Femur (tissue), 1 donor: Measurements from ENCODE around the gene NSFL1C.
"Not testable (repeated sequence)": the region's sequence is repeated elsewhere in the genome, so short reads cannot be mapped to it uniquely, and the experiment has no call there.

Source experiments
- DNase-seq: peaks from one replicate; pipeline ENCODE4 v3.0.0-alpha.2; 2017

The NSFL1C gene

DNA sequence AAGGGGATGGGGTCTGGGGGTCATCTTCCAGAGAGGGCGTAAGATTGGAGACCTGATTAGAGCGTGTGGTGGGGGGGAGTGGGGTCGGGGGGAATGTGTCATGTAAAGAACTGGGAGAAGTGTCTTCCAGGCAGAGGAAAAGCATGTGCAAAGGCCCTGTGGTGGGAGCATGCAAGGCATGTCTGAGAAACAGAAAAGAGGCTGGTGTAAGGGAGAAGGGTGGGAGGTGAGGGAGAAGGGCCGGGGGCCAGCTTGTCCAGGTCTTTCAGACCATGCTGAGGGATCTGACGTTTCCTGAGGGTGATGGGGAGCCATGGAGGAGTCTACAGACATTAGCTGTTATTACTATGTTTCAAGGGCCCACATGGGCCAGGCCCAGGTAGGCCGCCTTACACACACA is 43.4 kb downstream of the NSFL1C start:
- no peak for DNase-seq

DNA sequence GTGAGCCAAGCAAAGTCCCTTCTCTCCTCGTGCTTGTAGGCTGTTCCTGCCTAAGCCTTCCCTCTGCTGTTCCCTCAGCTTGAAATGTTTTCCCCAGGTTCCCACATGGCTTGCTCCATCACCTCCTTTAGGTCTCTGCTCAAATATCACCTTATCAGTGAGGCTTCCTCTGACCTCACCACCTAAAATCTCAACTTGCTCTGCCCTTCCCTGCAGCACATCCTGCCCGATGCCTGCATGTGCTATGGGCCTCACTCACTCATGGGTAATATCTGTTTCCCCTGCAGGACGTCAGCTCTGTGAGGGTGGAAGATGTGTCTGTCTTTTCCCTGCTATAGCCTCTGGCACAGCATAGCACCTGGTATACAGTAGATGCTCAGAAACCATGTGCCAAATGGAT is 43.9 kb downstream of the NSFL1C start:
- DNase-seq, result no peak

DNA sequence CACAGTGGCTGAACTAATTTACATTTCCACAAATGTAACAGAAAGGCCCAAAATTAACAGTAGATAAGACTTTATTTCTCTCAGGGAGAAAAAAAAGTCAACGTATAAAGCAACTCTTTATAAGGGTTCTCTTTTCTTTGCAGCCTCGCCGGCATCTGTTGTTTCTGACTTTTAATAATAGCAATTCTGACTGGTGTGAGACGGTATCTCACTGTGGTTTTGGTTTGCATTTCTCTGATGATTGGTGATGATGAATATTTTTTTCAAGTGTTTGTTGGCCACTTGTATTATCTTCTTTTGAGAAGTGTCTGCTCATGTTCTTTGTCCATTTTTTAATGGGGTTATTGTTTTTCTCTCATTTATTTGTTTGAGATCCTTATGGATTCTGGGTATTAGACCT is 46.6 kb downstream of the NSFL1C start:
- no peak for DNase-seq

DNA sequence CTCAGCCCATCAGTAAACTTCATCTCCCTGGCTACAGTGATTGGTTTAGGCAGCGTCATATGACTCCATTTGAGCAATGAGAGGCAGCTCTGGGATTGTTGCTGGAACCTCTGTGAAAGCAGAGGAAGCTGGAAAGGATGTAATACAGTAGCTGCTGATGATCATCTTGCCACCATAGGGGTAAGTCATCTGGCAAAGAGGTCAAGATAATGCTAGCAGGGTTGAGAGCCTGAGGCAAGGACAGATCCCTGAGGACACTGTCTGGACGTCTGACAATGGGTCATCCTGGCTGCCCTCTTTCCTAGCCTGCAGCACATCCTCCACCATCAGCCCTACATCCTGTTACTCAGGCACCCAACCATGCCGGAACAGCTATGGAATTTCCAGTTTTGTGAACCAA is 48.3 kb downstream of the NSFL1C start:
- no peak for DNase-seq

DNA sequence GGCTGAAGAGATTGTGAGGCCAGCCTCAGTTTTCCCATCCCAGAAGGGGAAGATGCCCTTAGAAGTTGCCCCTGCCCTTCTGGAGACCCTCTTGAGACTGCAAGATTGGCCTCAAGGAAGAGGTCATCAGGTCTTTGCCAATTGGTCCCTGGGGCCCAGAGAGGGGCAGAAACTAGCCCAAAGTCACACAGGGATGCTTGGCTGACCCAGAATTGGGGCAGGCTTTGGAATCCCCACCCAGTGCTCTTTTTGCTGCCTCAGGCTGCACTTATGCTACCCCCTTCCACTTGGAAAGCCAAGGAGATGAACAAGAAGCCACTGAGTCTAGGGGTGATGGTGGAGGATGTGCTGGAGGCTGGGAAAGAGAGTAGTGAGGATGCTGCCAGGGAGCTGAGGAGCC is 48.9 kb downstream of the NSFL1C start:
- DNase-seq, result no peak

DNA sequence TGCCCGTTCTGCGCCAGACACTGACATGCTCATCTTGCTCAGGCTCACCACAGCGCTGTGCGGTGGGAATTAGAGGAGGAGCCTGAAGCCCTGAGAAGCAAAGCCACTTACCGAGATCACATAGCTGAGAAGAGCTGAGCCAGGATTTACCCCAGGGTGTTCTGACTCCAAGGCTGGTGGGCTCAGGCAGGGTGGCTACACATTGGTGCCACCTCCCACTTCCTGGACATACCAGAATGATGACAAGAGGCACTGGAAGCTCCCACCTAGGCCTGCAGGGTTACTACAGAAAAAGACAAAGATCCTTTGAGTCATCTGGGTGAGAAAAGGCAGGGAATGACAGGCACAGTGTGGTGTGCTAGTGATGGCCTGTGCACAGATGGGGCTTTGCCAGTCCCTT is 49.4 kb downstream of the NSFL1C start:
- no peak for DNase-seq

DNA sequence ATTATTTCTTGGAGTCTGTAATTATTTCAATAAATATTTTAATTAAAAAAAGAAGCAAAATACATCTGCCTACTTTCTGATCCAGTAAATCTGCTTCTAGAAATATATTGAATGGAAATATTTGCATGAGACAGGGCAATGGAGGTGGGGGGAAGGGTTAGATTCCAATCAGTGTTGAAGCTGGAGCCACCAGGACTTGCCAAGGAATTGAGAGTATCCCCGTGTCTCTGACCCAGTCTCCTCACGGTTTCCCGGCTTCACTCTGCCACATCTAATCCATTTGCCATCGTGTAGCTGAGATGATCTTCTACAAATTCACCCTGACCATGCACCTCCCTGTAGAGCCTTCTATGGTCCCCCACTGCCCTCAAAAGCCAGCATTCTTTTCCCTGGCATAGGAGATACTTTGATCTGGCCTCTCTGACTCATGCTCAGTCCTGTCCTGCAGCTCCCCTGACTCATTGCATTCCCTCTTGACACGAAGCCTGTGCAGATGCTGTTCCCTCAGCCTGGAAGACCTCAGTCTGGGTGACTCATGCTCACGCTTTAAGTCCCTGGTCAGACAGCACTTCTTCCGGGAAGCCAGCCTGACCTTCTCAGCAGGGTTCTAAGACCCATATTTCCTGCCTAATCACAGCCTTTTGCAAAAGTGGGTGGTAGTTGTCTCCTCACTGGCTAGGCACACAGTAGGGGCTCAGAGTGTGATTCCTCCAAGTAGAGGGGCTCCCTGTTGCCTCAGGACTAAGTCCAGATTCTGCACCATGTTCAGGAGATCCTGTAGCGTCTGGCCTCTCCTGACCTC is 50.8 kb downstream of the NSFL1C start:
- DNase-seq, result no peak

DNA sequence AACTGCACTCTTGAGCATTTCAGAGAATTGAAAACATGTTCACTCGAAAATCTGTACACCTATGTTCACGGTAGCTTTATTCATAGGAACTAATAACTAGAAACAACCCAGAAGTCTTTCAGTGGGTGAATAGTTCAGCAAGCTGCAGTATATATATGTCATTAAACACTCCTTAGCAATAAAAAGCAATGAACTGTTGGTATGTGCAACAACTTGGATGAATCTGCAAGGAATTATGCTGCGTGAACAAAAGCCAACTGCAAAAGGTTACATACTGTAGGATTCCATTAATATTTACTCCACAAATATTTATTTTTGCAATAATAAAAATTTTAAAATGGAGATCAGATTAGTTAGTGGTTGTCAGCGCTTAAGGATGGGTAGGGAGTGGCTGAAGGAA is 51.7 kb downstream of the NSFL1C start:
- DNase-seq, result no peak

DNA sequence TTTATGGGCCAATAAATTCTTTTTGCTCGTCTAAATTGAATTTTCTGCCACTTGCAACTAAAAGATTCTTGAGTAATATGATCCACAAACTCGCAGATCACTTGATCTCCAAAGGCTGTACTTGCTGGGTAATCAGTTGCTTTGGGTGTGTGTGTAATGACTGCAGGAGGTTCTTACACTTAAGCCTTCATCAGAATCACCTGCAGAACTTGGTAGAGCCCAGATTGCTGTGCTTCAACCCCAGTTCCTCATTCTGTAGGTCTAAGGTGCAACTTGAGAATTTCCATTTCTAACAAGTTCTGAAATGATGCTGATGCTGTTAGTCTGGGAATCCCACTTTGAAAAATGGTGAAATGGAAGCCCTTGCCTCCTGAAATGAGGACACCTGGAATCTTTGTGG is 60.8 kb downstream of the NSFL1C start:
- DNase-seq, result no peak

DNA sequence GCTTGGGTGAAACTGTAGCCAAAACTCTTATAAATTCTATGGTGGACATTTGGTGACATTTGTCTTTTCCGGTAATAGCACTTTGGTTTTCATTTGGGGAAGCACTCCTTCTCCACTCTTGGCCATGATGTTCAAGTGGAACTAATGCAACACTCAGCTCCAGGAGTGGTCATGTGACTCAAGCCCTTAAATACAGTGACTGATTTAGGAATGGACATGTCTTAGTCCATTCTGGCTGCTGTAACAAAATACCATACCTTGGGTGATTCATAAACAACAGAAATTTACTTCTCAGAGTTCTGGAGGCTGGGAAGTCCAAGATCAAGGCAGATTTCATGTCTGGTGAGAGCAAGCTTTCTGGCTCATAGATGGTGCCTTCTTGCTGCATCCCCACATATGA is 63.0 kb downstream of the NSFL1C start:
- no peak for DNase-seq

DNA sequence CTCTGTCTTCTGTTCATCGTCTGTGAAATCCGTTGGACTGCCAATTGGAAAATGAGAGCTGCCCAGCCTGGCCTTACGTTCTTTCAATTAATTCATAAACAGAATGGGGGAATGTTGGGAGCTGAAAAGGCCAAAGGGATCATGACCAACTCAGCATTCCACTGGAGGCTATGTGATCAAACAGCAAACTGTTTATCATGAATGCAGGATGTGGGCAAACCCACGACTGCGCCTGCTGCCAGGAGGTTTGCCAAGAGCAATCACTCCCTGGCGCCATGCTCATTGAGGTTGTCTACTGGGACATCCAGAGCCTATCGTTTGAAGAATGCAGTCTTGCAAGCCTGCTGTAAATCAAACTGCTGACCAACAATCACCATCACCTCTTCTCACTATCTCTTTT is 64.5 kb downstream of the NSFL1C start:
- no peak for DNase-seq

DNA sequence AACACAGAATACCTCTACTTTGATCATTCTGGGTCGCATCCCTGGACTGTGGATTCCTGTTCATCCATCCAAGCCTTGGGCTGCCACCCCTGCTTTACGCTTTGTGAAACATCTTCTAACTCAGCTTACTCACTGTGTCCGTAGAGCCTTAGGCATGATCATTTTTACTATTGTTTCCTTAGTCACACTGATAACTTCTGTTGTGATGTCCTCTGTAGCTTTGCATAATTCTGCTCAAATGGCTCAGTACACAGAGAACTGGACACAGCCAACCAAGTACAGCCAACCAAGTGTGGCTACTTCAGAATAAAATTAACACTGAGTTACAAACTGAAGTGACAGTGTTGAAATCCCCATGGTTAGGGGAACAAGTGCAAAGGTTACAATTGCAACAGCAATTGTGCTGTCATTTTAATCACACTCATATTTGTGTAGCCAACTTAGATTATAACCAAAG is 65.2 kb downstream of the NSFL1C start:
- DNase-seq, result no peak

DNA sequence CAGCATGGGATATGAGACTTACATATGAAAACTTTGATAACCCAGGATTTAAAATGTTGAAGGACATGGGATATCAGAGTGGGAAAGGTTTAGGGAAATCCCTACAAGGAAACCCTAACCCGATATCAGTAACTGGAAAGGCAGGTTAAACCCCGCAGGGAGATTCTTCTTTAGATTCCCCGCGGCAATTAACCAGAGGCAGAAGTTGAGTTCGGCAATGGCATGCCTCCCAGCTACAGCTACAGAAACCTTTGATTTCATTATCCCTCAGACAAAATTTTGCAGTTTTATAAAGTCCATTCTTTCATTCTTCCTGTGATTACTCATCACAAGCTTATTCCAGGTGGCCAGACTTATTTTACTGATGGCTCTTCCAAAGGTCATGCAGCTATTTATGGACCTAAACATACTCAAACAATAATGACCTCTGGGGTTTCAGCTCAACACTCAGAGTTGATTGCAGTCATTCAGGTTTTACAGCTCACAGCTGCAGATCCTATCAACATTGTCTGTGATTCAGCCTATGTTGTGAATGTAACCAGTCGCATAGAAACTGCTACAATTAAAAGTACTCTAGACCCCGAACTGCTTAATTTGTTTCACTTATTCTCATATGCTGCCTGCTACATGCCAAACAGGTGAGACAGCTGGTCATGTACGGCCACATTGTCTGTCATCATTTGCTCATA is 66.8 kb downstream of the NSFL1C start:
- not testable (repeated sequence) for DNase-seq

DNA sequence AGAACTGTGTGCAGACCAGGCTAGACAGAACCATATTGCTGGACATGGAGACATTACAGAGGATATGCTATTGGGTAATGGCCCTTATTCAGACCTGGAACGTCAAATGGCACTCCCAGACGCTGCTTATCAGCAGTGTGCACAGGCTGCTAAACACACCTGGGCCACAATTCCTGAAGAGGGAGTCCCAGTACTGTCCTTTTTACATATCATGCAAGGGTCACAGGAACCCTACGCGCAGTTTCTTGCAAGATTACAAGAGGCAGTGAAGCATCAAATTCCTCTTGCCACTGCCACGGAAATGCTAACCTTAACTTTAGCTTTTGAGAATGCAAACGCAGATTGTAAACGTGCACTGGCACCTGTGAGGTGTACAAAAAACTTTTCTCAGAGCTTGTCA is 68.5 kb downstream of the NSFL1C start:
- not testable (repeated sequence) for DNase-seq

DNA sequence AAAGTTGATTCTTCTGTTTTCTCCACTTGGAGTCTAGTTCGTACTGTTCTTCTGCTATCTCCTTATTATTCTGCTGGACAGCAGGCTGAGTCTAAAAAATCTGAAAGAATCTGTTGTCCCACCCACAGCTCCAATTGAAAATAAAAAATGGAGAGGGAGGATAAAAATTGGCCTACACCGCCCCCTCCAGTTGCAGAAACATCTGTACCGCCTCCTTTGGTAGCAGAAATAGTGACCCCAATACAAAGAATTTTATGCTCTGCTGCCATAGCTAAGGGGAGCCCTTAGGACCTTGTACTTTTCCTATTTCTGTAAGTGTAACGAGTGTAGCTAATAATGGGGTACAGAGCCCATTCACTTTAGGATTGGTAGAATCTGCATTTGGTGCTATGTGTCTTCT is 68.9 kb downstream of the NSFL1C start:
- DNase-seq, result no peak

DNA sequence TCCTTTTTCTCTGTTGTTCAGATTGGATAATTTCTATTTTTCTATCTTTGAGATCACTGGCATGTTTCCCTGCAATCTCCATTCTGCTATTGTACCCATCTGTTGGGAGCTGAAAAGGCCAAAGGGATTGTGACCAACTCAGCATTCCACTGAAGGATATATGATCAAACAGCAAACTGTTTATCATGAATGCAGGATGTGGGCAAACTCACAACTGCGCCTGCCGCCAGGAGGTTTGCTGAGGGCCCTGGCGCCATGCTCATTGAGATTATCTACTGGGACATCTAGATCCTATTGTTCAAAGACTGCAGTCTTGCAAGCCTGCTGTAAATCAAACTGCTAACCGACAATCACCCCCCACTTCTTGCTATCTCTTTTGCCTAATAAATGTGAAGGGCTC is 69.9 kb downstream of the NSFL1C start:
- DNase-seq, result no peak

DNA sequence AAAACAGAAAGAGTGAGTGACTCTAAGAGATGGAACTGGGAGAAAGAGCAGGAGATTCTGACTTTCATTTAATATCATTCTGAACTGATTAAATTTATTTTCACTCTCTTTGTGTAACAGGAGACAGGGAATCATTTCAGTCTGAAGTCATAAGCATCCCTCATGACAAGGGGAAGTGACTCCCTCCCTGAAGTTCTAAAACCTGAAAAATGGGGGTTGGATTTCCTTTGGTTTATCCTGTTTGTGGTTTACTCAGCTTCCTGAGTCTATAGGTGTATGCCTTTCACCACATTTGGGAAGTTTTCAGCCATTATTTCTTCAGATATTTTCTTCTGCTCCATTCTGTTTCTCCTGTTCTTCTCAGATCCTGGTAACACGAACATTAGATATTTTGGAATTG is 70.4 kb downstream of the NSFL1C start:
- no peak for DNase-seq

DNA sequence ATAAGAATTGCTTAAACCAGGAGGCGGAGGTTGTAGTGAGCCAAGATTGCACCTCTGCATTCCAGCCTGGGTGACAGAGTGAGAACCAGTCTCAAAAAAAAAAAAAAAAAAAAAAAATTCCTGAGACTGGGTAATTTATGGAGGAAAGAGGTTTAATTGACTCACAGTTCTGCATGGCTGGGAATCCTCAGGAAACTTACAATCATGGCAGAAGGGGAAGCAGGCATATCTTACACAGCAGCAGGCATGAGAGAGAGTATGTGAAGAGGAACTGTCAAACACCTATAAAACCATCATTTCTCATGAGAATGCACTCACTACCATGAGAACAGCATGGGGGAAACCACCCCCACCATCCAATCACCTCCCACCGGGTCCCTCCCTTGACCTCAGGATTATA is 72.0 kb downstream of the NSFL1C start:
- no peak for DNase-seq

DNA sequence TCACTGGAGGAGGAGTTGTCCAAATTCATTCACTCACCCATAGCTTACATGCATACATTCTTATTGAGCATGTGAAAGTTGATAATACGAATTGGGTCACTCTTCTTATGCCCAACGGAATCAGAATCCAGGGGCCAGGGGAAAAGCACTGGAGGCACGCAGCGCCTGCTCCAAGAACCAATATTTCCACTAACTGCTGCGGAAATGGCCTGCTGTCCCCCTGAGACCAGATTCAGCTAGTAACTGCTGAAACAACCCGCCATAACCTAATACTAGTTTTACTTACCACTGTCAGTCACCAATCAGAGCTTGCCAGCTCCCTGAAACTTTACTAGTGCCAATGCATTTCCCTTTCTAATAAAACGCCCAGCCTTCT is 73.2 kb downstream of the NSFL1C start:
- no peak for DNase-seq

DNA sequence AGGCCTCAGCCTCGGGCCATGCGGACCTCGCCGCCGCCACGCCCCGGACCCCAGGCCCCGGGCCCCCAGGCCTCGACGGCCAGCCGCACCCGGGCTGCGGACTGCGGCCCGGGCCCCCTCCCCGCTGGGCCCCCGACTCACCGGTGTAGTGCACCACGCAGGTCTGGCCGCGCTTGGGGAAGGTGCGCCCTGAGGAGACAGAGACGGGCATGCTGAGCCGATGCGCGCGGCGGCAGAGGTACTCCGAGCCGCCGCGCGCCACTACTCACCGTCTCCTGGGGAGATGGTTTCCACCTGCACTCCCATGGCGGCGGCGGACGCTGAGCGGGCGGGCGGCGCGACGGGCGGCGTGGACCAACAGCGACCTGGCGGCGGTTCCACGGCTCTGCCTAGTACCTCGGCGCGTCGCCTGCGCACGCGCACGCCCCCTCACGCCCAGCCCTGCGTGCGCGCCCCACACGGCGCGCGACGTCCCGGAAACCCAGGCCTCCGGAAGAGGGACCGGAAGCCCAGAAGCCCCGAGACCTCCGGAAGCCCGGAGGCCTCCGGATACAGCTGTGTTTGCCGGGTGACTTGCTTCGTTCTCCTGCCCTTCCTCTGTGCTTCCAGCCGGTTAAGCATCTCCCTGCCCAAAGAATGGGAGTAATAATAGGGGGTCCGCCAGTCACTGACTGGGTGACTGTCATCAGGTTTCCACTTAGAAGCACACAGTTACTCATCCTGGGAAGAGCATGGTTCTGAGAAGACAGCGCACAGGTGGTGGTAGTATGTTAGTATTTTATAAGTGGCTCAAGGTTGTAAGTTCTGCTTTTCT is 73.7 kb downstream of the NSFL1C start, which contains the start of gene FKBP1A:
FKBP1A (minus strand) TSS at position 362 of the 814 bp plus-strand sequence; CDS start at position 306, 56 bp downstream.
- DNase-seq, result peak; percentile 96

DNA sequence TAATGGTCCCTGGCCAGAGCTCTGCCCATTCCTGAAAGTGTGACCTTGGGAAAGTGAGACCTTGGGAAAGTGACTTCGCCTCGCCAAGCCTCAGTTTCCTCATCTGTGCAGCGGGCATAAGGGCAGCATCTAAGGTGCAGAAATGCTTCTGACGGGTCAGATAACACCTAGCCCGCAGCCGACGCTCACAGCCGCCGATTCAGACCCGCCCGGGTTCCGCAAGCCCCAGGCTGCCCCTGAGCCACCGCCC is 74.3 kb downstream of the NSFL1C start:
- no peak for DNase-seq
